CD14-positive monocyte (primary cell): ENCODE measurements around the gene URB1. TPM values are rescaled to one million over a fixed set of nuclear protein-coding genes. Genes with fewer than 3 reads are reported as not detected.
"Not testable (repeated sequence)": the region's sequence is repeated elsewhere in the genome, so short reads cannot be mapped to it uniquely, and the experiment has no call there.

Experiments used
- DNase-seq, 3 donors: peaks; one replicate each; pipeline ENCODE4 v3.0.0-alpha.2; 2011 to 2022
- H2AFZ ChIP-seq: 2 replicates; pipeline ENCODE4 v1.6.0; 2012; ENCODE audit warnings: mild to moderate bottlenecking, low read depth, low read length, inconsistent platforms; ENCODE audit not compliant: insufficient read depth, poor library complexity, severe bottlenecking
- H3K27ac ChIP-seq, 2 donors: 1 replicate in 1 of 2; 2 replicates in 1 of 2; pipeline ENCODE4 v1.5.1; 2012 to 2013; ENCODE audit warnings: low read length in 2 of 2, control low read depth in 1 of 2, inconsistent platforms in 1 of 2, low read depth in 1 of 2, mild to moderate bottlenecking in 1 of 2
- H3K27me3 ChIP-seq, 2 donors: one replicate each; pipeline versions ENCODE4 v1.6.0 to v1.6.1; 2011 to 2013; ENCODE audit warnings: low read length in 2 of 2; ENCODE audit not compliant: control insufficient read depth in 2 of 2, insufficient read depth in 2 of 2
- H3K36me3 ChIP-seq, 2 donors: replicated peaks in 1 of 2; 1 replicate in 1 of 2; 2 replicates in 1 of 2; pipeline versions ENCODE4 v1.5.1 to v1.6.1; 2012 to 2013; ENCODE audit warnings: low read length in 2 of 2, control low read depth in 1 of 2, inconsistent platforms in 1 of 2, mild to moderate bottlenecking in 1 of 2; ENCODE audit not compliant: insufficient read depth in 2 of 2, control insufficient read depth in 1 of 2
- H3K4me1 ChIP-seq, 2 donors: 1 replicate in 1 of 2; 2 replicates in 1 of 2; pipeline versions ENCODE4 v1.5.1 to v1.6.1; 2012 to 2013; ENCODE audit warnings: low read length in 2 of 2, control low read depth in 1 of 2, inconsistent platforms in 1 of 2, mild to moderate bottlenecking in 1 of 2, moderate library complexity in 1 of 2; ENCODE audit not compliant: insufficient read depth in 2 of 2, control insufficient read depth in 1 of 2
- H3K4me2 ChIP-seq: replicated peaks from 2 replicates; pipeline ENCODE3; 2012; ENCODE audit warnings: low read length, moderate library complexity, mild to moderate bottlenecking; ENCODE audit not compliant: poor library complexity, severe bottlenecking; ENCODE audit errors: extremely low read depth
- H3K4me3 ChIP-seq, 3 experiments: fragments of 200-600 bp in 1 of 3; sonication (generic) in 1 of 3; replicated peaks in 1 of 3; 1 replicate in 2 of 3; 2 replicates in 1 of 3; pipeline ENCODE4 v1.5.1; 2011 to 2013; ENCODE audit warnings: low read length in 3 of 3, mild to moderate bottlenecking in 3 of 3, control low read depth in 2 of 3, low read depth in 2 of 3, inconsistent platforms in 1 of 3, moderate library complexity in 1 of 3
- H3K79me2 ChIP-seq: 2 replicates; pipeline ENCODE4 v1.6.0; 2012; ENCODE audit warnings: mild to moderate bottlenecking, control low read depth, inconsistent platforms, low read length, moderate library complexity; ENCODE audit not compliant: insufficient read depth
- H3K9ac ChIP-seq: 2 replicates; pipeline ENCODE4 v1.6.0; 2017; ENCODE audit warnings: low read length, mild to moderate bottlenecking; ENCODE audit not compliant: insufficient read depth, poor library complexity, severe bottlenecking
- H3K9me3 ChIP-seq, 2 donors: replicated peaks in 1 of 2; 1 replicate in 1 of 2; 2 replicates in 1 of 2; pipeline versions ENCODE4 v1.5.1 to v1.6.1; 2012 to 2013; ENCODE audit warnings: low read length in 2 of 2, control low read depth in 1 of 2; ENCODE audit not compliant: control insufficient read depth in 1 of 2, insufficient read depth in 1 of 2
- H4K20me1 ChIP-seq: 2 replicates; pipeline ENCODE4 v1.6.0; 2012; ENCODE audit warnings: mild to moderate bottlenecking, low read length, control low read depth, moderate library complexity; ENCODE audit not compliant: insufficient read depth
- H3K27ac Mint-ChIP-seq, 7 donors: one replicate each; pipeline ENCODE4 v1.8.0; 2020; ENCODE audit warnings: mild to moderate bottlenecking in 7 of 7, mixed read lengths in 7 of 7, moderate library complexity in 6 of 7, inconsistent platforms in 2 of 7
- H3K27me3 Mint-ChIP-seq, 3 donors: one replicate each; pipeline ENCODE4 v1.8.0; 2021 to 2022; ENCODE audit warnings: low read depth in 3 of 3, mild to moderate bottlenecking in 3 of 3, mixed read lengths in 3 of 3, moderate library complexity in 3 of 3, inconsistent platforms in 1 of 3
- H3K36me3 Mint-ChIP-seq, 2 donors: one replicate each; pipeline ENCODE4 v1.8.0; 2020; ENCODE audit warnings: mixed read lengths in 2 of 2, inconsistent platforms in 1 of 2, mild to moderate bottlenecking in 1 of 2
- H3K4me1 Mint-ChIP-seq: one replicate; pipeline ENCODE4 v1.8.0; 2020; ENCODE audit warnings: mild to moderate bottlenecking, mixed read lengths
- H3K4me3 Mint-ChIP-seq, 2 donors: one replicate each; pipeline ENCODE4 v1.8.0; 2020; ENCODE audit warnings: mild to moderate bottlenecking in 2 of 2, mixed read lengths in 2 of 2, moderate library complexity in 1 of 2
- H3K9me3 Mint-ChIP-seq, 7 donors: one replicate each; pipeline ENCODE4 v1.8.0; 2020 to 2022; ENCODE audit warnings: mixed read lengths in 7 of 7, mild to moderate bottlenecking in 6 of 7, moderate library complexity in 6 of 7, inconsistent platforms in 2 of 7
- CTCF ChIP-seq: fragments of 200-600 bp; IDR thresholded peaks from one replicate; pipeline ENCODE4 v1.8.0; 2022; ENCODE audit warnings: antibody characterized with exemption, mild to moderate bottlenecking
- WGBS: methylation state at CpG from one replicate; pipeline ENCODE4 v1.1.5; 2013; ENCODE audit warnings: missing lambda C conversion rate; ENCODE audit not compliant: insufficient coverage; 5-methylcytosine and 5-hydroxymethylcytosine counted together
- intact Hi-C, 2 donors: fragments of 100-400 bp; cut with micrococcal nuclease; formaldehyde crosslinking; loops; one replicate each; pipeline versions ENCODE4 v1.15.0 to v1.15.1; 2023
- polyA plus RNA-seq, 3 donors: library from polyadenylated mRNA; depleted of rRNA in 1 of 3; unstranded in 2 of 3; stranded (reverse) in 1 of 3; fragments of 300-500 nt in 2 of 3; fragments of >200 nt in 1 of 3; fragmentation: Illumina TruSeq in 2 of 3; gene quantifications; 1 replicate in 2 of 3; 2 replicates in 1 of 3; pipeline ENCODE4 v1.2.3, GENCODE V29; 2012 to 2021

Gene URB1
- polyA plus RNA-seq, 3 donors = 0.25 to 2.4 (median 0.47) TPM

GRCh38 chr21:32270748-32271147 lies 122.1 kb downstream of the URB1 start:
- no peak for DNase-seq
- Mint-ChIP-seq H3K4me3 (no peak overlapping the region), H3K27ac (no peak overlapping the region), H3K36me3 (peaks cover 47 to 63% of the 10 kb centered on the region in 2 donors), H3K9me3 (peaks cover 0 to 2% (median 0%) of the 10 kb centered on the region in 7 donors), H3K4me1 (no peaks in the 10 kb centered on the region), H3K27me3 (peaks cover 0 to 2% (median 0%) of the 10 kb centered on the region in 3 donors)
- no CpG with 5 or more reads among the region's 4 CpGs for WGBS
- Histone ChIP-seq H3K9ac (no peak overlapping the region), H3K36me3 (peaks cover 33 to 72% of the 10 kb centered on the region in 2 donors), H3K9me3 (no peaks in the 10 kb centered on the region), H3K4me2 (no peak overlapping the region), H3K27me3 (no peaks in the 10 kb centered on the region), H4K20me1 (no peaks in the 10 kb centered on the region), H2AFZ (no peak overlapping the region), H3K4me3 (no peak overlapping the region), H3K79me2 (no peaks in the 10 kb centered on the region), H3K27ac (no peak overlapping the region), H3K4me1 (no peaks in the 10 kb centered on the region)
- no peak for TF ChIP-seq CTCF
- intact Hi-C loops = loop anchor here (10.0 kb wide), 2 partner anchors 124 to 1374 kb away; partner anchors contain the start of genes CRYZL1 (in 1 of the 2), ITSN1 (in 1 of the 2) and URB1 (in 1 of the 2)

GRCh38 chr21:32265321-32265720 lies 127.5 kb downstream of the URB1 start:
- H3K27me3 Mint-ChIP-seq, H3K79me2 ChIP-seq, intact Hi-C loops, H3K4me3 ChIP-seq, H3K4me1 Mint-ChIP-seq, H3K4me3 Mint-ChIP-seq, H2AFZ ChIP-seq, H3K27me3 ChIP-seq, H3K9me3 Mint-ChIP-seq, H3K9ac ChIP-seq, H3K4me2 ChIP-seq, H3K9me3 ChIP-seq, H3K4me1 ChIP-seq, H4K20me1 ChIP-seq, DNase-seq, H3K27ac ChIP-seq, H3K27ac Mint-ChIP-seq: not testable (repeated sequence)
- WGBS = 98% methylated on average over 8 of the region's 23 CpGs
- peaks cover 15 to 32% of the 10 kb centered on the region in 2 donors for H3K36me3 ChIP-seq
- peaks cover 25 to 35% of the 10 kb centered on the region in 2 donors for H3K36me3 Mint-ChIP-seq
